GM03348 (cell line): ENCODE data around the gene TPBGL.

Experiments used
- DNase-seq: peaks from one replicate; pipeline ENCODE4 v3.0.0; 2012; ENCODE audit warnings: low spot score

TPBGL gene, protein sequence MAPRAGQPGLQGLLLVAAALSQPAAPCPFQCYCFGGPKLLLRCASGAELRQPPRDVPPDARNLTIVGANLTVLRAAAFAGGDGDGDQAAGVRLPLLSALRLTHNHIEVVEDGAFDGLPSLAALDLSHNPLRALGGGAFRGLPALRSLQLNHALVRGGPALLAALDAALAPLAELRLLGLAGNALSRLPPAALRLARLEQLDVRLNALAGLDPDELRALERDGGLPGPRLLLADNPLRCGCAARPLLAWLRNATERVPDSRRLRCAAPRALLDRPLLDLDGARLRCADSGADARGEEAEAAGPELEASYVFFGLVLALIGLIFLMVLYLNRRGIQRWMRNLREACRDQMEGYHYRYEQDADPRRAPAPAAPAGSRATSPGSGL

DNA sequence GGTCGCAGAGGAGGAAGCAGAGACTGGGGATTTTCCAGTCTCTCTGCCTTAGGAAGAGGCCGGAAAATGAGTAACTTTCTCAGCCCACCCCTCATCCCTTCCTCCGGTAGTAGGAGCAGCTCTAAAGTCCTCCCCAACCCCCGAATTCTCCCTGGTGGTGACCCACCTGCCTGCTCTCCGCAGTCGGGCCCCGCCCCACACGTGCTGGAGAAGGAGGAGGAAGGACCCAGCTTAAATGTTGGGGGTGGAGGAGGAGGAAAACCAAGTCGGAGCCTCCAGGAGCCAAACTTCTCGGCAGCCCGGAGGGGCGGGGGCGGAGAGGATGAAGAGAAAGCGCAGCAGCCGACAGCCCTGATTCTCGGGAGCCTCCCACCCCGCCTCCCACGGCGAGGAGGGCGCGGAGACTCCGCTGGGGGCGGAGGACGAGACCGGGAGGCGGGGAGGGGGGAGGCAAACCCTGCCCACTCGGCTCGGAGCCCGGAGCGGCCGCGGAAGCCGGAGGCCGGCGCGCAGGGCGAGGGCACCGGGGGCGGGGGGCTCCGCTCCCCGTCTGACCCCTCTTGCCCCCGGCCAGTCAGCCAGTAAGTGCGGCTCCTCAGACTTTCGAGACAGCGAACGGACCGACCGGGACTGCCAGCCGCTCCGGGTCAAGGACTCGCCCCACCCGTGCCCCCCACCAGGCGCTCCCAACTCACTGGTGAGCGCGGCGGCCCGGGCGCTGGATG, at the start of gene TPBGL:
TSS of gene TPBGL (plus strand) at position 464 of the 725 bp plus-strand sequence. CDS start 276 bp downstream, outside the sequence.
- no peak for DNase-seq

DNA sequence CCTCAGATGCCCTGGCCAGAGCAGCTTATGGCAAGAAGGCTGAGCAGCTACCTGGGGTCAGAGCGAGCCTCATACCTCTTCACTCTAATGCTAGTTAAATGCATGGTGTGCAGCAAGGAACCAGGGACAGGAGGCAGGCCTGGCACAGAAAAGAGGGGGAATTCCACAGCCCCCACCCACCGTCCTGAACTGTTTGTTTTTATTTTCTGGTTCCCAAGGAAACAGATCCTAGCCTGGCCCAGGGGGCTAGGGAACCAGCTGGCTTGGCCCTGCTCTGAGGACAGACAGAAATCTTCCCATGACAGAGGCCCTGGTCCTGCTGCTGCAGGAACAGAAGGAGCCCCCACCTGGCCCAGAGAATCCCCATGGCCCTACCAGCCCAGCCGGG, 49.2 kb upstream of the TPBGL start:
- DNase-seq: no peak

DNA sequence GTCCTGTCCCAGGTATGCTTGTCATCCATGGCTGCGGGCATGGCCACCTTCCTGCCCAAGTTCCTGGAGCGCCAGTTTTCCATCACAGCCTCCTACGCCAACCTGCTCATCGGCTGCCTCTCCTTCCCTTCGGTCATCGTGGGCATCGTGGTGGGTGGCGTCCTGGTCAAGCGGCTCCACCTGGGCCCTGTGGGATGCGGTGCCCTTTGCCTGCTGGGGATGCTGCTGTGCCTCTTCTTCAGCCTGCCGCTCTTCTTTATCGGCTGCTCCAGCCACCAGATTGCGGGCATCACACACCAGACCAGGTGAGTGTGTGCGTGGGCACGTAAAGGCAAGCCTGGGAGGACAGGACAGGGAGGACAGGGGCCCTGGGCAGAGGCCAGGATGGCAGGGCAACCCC, 47.3 kb upstream of the TPBGL start:
- DNase-seq: no peak

DNA sequence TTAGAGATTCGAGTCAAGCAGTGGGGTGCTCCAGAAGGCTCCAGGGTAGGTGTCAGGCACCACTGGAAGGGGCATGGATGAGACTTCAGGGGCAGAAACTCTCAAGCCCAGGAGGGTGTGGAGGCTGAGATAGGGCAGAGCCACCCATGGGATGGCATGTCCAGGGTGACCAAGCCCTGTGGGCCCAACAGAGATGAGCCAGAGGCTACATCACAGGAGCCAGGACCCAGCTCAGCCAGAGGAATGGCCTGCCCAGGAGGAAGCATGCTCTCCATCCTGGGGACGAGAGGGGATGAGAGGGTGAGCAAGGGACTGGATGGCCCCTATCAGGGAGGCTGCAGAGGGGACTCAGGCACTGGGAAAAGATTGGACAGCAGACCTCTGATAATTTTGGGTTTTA, 46.9 kb upstream of the TPBGL start:
- DNase-seq: no peak

DNA sequence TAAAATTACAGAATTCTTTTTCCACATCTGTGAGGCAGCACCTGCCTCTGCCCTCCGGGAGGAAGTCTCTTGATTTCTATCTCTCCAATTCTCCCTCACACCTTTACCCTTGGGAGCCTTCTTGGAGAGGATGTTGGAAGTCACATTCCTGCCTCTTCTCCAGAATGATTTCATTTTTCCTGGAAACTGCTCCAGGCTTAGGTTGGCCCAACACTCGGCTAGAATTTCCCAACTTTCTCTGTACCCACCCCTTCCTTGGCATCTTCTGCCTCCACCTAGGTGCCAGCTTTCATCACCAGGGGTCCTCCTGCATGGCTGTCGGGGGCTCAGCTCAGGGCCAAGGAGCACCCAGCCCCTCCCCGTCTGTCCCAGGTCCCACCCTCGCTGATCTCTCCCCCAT, 46.4 kb upstream of the TPBGL start:
- DNase-seq: no peak

DNA sequence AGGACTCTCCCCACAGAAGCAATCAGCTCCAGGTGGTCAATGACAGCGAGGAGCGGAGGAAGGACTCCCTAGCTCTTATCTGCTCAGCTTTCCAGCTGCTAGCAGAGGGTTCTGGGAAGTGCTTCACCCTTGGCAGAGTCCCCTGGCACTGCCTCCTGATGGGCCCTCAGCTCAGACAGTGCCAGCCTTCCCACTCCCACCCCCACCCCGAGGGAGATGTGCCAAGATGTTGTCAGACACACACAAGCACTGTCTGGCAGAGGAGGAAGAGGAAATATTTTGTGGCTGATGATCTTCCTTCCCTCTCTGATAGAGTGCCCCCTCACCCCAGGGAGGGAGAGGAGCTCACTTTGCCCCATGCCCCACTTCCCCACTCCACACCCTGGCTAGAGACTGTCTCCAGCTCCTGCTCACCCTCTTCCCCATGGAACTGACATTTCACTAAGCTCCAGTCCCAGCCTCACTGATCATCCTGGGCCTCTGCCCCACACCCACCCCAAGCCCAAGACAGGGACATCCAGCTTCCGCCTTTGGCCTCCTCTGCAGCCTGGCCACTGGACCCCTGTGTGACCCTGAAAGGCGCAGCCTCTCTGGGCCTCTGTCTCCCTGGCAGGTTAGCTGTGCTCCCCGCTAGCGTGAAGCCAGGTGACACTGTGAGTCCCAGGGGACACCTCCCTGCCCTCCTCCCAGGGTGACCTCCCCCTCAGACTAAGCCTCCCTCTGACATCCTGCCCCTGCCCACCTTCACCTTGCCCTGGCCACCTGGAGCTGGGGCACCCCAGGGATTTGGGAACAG, 45.2 kb upstream of the TPBGL start:
- no peak for DNase-seq

DNA sequence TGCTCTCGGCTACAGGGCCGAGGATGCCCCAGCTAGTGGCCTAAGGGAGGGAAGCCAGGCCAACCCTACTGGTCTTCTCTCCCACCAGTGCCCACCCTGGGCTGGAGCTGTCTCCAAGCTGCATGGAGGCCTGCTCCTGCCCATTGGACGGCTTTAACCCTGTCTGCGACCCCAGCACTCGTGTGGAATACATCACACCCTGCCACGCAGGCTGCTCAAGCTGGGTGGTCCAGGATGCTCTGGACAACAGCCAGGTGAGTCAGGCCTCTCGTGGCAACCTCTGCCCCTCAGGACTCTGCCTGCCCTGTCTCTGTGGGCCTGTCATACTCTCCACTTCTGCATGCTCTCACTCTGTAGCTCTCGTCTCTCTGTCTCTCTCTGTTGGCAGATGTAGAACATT, 44.1 kb upstream of the TPBGL start:
- no peak for DNase-seq

DNA sequence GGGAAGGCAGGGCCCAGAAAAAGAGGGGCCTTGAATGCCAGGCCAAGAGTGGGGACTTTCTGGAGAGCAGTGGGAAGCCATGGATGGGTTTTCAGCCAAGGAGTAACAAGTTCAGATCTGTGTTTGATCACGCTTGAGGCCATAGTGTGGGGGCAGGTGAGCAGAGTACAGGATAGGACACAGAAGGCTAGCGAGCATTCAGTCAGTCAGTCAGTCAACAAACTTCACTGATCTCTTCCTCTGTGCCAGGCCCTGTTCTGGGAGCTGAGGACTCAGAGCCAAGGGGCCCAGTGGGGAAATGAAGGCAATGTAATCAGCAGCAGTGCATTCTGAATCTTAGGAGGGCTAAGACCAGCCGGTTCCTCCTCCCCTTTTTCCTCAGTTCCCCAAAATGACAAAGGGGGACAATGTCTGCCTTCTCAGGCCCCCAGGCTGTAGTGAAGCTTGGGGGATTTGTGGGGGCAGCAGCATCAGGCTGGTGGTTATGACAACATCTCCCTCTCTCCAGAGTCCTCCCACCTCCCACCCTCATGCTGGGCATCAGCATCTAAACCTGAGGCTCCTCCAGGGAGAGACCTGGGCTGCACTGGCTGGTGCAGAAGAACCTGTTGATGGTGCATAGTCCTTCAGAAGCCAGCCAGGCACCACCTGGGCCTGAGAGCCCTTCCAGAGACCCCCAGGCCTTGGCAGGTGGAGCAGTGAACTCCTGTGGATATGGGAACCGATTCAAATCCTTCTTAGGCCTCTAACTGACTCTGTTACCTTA, 42.9 kb upstream of the TPBGL start:
- no peak for DNase-seq

DNA sequence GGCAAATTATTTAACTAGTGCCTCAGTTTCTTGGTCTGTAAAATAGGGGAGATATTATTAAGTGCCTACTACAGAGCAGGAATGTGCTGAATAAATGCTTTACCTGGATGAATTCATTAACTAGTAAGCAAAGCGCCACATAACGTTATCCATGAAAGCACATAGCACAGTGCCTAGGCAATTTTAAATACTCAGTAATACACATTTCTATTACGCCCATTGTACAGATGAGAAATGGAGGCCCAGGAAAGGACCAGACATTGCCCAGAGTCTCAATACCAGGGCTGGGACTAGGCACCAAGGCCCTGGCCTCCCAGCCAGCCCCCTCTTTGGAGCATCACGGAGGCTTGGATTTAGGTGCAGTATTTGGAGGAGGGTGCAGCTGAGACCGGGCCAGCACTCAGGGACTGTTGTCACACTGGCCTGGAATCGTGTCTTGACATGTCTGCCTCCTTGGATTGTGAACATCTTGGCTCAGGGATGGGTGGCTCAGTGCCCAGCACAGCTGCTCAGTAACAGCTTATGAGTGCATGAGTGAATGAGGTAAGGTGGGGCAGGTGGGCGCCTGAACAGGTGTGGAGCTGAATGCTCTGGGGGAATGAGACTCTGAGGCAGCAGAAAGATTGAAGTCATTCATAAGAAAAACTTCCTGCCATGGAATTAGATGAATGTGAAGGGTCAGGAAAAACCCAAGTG, 42.1 kb upstream of the TPBGL start:
- DNase-seq: no peak

DNA sequence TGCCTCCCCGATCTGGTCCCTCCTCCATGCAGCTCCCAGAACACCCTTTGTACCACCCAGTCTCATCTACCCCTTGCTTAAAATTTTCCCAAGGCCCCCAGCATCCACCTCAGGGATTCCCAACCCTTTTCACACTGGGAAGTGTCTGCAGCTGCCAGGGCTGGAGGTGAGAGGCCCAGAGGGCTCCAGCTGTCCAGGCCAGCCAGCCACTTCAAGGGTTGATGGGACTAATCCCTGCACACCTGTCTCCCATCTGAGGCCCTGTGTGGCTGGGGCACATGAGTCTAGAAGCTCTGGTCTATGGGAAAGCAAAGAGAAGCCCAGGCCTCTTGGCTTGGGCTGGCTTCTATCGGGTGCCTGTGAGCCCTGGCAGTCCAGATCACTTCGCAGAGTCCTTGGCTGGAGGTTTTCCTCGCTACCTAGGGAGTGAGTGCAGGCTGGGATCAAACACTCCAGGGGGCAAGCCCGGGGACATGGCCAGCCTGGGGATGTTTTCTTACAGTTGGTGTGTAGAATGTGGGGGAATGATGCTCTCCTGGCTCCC, 41.1 kb upstream of the TPBGL start:
- no peak for DNase-seq

DNA sequence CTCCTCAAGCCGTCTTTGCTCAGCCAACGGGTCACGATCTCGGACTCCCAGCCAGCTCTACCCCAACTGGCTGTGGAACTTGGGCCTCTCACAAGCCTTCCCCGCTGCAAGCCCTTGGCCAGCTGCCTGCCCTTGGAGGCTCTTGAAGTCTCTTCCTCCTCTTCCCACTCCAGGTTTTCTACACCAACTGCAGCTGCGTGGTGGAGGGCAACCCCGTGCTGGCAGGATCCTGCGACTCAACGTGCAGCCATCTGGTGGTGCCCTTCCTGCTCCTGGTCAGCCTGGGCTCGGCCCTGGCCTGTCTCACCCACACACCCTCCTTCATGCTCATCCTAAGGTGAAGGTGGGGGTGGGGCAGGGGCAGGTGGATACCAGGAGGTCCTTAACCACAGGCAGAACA, 40.5 kb upstream of the TPBGL start:
- DNase-seq: no peak

DNA sequence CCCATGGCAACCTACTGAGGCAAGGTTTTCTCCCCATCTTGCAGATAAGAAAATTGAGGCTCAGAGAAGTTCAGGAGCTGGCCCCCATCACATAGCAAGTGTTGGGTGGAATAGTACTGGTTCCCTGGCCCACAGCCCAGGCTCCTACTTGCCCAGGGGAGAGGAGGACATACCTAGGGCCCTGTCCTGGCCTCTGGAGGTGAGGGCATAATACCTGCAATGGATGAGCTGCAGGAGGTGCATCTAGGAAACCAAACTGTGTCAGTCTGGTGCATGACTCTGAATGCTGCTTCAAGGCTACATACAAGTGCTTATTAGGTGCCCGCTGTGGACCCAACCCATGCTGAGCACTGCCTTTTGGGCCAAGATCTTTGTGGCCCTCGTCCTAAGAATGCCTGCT, 40.0 kb upstream of the TPBGL start:
- no peak for DNase-seq

DNA sequence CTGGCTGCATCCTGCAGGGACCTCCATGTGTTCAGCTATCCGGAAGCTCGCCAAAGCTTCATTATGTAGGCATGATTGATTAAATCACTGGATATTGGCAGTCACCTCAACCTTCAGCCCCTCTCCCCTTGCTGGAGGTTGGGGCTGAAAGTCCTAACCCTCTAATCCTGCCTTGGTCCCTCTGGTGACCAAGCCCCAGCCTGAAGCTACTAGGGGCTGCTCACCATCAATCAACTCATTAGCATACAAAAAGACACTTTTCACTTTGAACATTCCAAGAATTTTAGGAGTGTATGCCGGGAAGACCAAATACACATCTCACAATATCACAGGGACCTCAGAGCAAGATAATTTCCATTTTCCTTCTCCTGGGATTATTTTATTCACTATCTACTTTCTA, 38.8 kb upstream of the TPBGL start:
- no peak for DNase-seq

DNA sequence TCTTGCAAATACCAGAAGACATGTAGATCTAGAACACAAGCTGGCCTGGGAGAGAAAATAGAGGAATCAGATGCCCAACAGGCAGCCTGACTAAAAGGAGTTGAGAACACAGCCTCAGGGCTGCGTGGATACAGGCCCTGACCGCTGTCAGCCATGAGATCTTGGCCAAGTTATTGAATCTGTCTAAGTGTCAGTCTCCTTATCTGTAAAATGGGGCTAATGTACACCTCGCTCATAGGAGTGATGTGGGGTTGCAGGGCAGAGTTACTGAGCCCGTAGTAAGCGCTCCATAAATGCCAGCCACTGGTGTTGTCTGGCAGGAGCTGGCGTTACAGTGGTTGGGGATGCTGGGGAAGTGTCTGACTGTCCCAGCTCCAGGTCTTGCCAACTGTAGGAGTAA, 38.4 kb upstream of the TPBGL start:
- no peak for DNase-seq

DNA sequence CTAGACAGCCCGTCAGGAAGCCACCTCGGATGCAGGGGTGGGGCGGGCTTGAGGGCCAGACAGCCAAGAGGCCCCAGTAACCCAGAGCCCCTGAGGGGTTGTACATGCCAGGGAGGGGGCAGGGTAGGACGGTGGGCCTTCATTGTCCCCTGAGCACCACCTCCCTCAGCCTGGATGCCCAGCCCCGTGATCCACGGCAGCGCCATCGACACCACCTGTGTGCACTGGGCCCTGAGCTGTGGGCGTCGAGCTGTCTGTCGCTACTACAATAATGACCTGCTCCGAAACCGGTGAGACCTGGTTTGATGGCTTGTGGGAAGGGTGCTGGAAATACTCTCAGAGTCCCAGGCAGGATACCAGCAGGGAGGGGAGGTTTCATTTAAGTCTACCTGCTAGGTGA, 37.4 kb upstream of the TPBGL start:
- no peak for DNase-seq

DNA sequence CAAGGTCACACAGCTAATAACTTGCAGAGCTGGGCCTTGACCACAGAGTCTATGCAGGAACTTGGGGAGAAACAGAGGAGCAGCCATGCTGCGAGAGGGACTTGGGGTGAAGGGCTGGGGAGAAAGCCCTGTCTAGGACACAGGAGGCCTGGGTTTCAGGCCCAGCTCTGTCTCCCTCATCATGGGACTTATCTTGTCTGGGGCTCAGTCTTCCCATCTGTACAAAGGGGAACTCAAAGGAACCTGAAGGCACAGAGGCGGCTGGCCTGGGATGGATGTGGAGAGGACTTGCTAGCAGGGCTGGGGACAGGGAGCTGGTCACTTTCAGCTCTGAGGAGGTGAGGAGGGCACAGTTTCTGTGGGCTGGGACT, 36.9 kb upstream of the TPBGL start:
- DNase-seq: no peak

DNA sequence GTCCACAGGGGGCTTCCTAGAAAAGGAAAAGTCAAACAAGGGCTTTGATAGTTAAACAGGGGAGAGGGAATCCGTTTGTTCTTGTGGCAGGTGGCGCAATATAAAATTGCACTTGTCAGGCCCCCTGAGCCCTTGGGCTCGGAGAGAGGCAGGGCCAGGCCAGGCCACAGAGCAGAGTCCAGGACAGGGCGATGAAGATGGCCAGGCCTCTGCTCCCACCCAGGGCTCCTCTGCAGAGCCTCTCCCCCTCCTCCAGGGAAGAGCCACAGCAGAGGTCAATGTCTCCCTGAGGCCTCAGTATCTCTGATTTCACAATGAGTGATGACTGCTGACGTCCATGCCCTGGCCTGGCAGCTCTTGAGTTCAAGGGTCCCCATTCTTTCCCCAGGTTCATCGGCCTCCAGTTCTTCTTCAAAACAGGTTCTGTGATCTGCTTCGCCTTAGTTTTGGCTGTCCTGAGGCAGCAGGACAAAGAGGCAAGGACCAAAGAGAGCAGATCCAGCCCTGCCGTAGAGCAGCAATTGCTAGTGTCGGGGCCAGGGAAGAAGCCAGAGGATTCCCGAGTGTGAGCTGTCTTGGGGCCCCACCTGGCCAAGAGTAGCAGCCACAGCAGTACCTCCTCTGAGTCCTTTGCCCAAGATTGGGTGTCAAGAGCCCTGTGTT, 36.4 kb upstream of the TPBGL start:
- no peak for DNase-seq

DNA sequence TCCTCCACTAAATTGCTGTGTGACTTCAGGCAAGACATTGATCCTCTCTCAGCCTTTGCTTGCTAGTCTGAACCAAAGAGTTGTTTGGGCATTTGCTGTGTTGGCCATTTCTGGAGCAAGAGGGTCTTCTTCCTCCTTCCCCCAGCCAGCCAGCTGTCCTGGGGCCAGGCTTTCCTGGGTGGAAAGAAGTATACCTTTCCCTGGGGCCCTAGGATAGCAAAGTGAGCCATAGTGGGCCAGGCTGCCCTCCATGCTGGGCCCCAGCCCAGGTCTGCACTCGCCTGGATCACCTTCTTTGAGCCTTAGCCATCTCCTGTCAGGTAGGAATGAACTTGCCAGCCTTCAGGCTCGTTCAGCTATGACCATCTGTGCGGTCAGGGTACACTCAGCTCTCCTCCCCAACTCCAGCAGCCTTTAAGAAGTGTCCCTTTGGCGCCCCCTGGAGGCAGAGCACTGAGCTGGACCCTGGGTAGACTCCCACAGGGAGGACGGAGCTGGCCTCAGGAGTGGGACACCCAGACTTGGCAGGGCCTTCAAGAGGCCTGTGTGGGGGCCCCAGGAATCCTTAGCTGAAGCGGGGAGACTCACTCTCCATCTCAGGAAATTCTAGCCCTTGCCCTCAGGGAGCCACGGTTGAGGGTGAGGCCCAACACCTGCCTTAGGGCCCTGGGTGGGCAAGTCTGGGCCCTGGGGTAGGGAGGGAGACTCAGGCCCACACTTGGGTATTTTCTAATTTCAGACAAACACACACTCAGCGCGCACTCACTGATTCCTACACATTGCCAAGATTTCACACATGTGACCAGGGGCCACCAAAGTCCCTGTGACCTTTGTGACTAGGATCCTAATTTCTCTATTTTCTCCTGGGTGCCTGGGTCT, 35.6 kb upstream of the TPBGL start:
- DNase-seq: peak; percentile 93

DNA sequence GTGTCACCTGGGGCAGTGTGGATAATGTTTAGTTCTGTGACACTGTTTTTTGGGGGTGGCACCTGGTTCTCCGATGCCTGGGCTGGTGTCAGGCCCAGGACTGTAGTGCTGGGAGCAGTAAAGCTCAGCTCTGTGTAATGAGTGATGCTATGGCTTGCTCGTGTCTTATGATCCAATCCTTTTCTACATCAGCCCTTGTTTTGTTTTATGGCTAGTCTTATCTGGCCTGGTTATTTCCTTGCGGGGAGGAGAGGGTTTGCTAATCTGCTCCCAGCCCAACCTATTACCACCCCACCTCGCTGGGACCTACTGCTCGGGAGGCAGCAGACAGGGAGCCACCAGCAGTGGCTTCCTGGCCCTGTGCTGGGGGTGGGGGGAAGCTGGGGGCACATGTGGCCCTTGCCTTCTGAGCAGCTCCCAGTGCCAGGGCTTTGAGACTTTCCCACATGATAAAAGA, 35.0 kb upstream of the TPBGL start:
- DNase-seq: no peak

DNA sequence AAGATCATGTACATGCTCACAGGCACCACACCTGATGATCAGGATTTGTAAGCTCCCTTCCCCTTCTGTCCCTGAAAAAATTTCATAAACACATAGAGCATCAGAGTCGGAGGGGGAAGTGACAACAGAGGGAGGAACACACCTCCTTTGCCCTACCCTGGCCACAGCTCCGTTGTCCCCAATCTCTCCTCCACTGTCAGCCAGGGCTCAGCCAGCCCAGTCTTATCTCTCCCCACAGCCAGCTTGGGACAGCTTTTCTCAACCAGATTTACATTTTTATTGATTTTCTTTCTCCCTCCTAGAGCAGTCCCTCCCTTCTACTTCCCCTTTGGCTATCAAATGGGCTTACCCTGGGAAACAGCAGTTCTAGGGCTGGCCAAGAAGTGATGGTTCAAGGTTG, 32.1 kb upstream of the TPBGL start:
- no peak for DNase-seq
